NCI-H526 treated with DMSO at 0.1 percent for 48 hours (cell line): ENCODE results near the gene ARHGEF7.
"Not testable (repeated sequence)": the region's sequence is repeated elsewhere in the genome, so short reads cannot be mapped to it uniquely, and the experiment has no call there.

Experiments
- DNase-seq: peaks from one replicate; lab custom pipeline; 2025; lab: John Stamatoyannopoulos, UW

ARHGEF7 gene

DNA sequence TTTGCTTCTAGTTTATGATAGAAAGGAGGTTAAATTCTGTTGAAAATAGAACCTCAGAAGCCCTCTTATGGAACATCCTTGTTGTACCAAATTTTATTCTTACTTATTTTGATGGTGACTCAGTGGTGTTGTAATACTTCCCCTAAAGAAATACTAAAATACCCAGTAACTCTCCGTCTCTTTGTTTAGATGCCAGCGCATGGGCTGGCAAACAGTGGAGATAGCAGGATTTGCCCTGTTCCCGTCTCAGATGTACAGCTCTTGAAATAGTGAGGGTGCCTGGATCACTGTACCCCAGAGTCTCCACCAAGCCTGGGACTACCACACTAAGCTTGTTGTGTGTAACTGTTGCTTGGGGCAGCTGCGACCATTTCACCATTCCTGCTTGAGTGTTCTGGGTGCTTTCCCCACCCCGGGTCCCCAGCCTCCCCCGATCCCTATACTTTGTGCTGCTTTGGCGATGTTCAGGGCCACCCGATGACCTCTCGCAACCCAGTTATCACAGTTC, 138.3 kb downstream of the ARHGEF7 start:
- DNase-seq: no peak

DNA sequence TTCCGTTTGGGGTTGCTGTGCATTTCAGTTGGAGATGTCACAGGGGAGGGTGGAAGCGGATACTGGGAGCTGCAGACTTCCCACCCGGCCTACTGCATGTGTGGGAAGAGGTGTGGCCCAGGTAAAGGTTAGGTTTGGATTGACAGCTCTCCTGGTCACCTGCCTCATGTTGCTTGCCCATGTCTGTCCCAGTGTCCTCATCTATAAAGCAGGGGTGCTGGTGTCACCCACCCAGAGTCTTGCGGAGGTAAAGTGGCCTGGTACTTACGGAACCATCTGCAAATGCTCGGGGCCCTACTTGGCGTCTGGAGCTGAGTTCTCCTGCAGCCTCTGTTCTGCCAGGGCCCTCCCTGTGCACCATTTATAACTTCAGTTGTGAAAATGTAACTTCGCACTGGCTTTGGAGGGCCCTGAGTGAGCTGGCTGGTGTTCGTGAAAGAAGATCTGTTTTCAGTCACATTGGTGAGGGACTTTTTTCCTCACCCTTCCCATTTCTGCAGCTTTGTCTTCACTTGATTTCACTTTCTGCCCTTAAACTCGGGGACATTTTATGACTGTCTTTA, 140.2 kb downstream of the ARHGEF7 start:
- DNase-seq: no peak

DNA sequence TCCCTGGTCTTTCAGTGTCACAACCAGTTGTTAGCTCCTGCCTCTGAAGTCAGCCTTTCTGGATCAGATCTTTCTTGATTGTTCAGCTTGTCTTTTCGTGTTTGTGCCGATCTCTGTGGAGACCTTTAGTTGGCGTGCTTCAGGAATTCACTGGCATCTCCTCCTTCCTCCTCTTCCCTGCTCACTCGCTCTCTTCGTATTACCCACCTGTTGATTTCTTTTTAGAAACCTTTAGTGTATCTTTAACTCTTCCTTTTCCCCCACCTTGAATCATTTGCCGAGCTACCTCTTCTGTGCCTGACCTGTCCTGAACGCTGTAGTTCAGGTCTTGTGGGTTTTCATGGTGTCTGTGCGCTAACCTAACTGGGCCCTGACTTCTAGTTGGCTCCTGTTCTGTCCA, 141.3 kb downstream of the ARHGEF7 start:
- no peak for DNase-seq

DNA sequence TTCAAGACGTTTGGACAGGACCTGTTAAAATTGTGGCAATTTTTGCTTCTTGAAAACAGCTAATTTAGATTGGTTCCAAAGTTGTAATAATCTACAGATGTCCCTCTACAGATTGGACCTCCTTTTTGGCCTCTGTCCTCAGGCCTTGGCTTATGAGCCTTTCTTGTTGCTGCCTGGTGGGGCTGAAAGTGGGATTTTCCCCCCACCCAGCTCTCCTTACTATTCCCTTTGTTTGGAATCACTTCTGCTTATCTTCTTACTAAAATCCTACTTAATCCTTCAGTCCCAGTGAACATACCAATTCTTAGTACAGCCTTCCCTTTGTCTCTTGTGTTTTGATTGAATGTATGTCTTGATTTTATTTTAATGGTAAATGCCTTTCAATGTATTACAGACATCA, 141.8 kb downstream of the ARHGEF7 start:
- no peak for DNase-seq

DNA sequence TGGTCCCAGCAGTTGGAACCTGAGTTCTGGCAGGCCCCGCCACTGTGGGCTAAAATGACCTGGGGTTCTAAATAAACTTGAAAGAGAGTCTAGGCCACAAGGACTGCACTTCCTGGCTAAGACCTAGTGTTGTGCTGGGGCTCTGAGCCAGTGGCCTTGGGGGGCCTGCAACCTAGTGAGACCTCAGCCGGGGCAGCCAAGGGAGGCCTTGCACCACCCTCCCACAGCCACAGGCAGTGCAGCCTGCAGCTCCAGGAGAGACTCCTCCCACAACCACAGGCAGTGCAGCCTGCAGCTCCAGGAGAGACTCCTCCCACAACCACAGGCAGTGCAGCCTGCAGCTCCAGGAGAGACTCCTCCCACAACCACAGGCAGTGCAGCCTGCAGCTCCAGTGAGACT, 142.8 kb downstream of the ARHGEF7 start:
- not testable (repeated sequence) for DNase-seq

DNA sequence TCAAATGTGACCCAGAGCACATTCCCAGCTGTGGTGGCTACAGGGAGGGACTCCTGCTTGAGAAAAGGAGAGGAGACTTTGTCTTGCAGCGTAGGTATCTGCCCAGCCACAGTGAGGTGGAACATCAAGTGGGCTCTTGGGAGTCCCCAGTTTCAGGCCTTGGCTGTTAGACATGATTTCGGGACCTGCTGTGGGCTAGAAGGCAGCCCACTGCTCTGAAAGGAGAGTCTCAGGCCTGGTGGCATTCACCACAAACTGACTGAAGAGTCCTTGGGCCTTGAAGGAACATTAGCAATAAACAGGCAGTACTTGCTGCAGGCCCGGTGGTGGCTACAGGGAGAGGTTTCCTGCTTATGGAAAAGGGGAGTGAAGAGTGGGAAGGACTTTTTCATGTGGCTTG, 143.5 kb downstream of the ARHGEF7 start:
- no peak for DNase-seq

DNA sequence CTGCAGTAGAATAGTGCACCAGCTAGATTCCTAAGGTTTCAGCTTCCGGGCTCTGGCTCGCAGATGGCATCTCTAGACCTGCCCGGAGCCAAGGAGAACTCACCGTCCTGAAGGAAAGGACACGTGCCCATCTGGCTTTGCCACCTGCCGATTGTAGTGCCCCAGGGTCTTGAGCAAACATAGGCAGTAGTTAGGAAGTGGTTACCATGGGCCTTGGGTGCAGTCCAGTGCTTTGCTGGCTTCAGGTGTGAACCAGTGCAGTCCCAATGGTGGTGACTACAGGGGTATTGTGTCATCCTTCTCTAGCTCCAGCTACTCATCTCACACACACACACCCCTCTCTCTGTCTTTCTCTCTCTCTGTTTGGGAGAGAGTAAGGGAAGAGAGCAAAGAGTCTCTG, 143.9 kb downstream of the ARHGEF7 start:
- no peak for DNase-seq

DNA sequence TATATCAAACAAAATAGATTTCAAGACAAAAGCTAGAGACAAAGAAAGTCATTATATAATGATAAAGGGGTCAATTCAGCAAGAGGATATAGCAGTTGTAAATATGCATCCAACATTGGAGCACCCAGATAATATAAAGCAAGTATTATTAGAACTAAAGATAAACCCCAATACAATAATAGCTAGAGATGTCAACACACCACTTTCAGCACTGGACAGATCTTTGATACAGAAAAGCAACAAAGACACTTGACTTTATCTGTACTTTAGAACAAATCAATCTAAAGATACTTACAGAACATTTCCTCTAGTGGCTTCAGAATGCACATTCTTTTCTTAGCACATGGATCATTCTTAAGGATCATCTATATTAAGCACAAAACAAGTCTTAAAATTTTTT, 146.2 kb downstream of the ARHGEF7 start:
- no peak for DNase-seq

DNA sequence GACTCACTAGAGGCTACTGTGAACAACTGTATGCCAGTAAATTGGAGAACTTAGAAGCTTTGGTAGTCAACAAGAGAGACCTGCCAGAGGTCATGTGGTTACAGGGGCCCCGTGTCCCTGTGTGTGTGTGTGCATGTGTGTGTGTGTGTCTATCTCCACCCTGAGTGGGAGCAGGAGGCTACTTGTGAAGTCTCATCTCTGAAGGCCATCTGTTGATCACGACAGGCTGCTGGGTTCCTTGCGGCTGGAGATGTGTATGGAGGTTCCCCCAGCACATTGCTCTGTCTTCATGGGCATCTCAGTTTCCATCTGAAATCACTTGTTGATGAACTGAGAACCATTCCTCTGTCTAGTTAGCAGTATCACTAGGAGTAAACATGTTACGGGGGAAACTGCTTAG, 147.2 kb downstream of the ARHGEF7 start:
- no peak for DNase-seq

DNA sequence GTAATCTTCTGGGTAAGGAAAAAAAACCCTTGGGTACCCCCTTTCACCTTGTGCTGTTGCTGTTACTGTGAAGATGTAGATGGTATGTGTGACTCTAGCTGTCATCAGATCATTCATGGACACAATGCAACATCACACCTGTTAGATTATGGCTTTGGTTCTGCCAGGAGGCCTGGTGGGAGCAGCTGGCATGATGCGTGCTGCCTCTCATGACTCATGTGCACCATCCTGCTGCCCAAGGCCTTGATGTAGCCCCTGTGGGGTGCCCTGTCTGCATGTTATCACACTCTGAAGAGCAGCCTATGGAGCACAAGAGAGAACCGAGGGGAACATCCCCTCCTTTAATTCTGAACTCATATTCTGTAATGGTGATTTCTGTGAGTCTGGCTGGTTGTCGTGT, 147.6 kb downstream of the ARHGEF7 start:
- no peak for DNase-seq

DNA sequence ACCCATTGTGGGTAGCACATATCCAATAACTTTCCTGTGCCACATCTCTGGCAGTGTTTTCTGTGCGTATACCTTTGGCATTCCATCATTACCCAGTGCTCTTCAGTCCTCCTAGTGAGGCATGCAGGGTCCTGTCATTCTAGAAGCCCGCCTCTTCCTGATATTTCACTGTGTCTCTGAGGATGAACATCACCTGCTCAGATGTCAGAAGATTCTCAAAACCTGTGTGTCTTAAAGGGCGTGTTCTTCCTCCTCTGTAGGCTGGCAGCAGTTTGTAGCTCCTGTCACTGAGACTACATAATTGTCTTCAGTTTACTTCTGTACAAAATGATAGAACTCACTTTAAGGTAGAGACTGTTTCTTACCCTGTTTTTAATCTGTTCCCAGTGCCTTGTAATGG, 148.5 kb downstream of the ARHGEF7 start:
- DNase-seq: no peak

DNA sequence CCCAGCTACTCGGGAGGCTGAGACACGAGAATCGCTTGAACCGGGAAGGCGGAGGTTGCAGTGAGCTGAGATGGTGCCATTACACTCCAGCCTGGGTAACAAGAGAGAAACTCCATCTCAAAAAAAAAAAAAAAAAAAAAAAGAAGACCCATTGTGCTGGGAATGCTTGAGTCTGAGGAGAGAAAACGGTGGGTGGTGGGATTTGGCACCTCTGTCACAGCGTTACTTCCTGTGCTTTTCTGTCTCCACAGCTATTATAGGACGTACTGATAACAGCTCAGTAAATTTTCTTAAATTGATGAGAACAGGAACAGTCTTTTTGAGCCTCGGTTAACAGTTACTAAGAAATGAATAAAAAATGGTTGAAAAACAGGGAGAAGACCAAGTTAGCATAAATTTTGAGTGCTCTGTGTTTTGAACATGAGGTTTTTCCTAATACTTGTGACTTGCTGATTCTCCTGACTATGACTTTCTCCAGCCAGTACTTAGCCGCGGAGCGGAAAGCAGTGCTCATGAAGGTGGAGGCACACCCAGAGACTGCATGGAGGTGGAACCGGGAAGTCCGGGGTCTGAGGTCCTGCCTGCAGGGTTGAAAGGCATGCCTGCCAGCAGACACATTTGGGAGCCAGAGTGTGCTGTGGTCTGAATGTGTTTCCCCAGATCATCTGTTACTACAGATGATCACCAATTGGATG, 150.0 kb downstream of the ARHGEF7 start:
- no peak for DNase-seq

DNA sequence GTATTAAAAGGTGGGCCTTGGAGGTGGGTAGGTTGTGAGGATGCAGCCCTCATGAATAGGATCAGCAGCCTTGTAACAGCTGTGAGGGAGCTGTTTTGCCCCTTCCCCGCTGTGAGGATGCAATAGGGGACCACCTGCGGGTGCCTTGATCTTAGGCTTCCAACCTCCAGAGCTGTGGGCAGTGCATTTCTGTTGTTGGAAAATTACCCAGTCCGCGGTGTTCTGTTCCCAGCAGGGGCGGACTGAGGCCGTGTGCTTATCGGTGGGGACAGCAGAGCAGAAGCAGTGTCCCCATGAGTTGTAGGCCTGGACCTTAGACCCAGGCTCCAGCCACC, 150.6 kb downstream of the ARHGEF7 start:
- DNase-seq: no peak

DNA sequence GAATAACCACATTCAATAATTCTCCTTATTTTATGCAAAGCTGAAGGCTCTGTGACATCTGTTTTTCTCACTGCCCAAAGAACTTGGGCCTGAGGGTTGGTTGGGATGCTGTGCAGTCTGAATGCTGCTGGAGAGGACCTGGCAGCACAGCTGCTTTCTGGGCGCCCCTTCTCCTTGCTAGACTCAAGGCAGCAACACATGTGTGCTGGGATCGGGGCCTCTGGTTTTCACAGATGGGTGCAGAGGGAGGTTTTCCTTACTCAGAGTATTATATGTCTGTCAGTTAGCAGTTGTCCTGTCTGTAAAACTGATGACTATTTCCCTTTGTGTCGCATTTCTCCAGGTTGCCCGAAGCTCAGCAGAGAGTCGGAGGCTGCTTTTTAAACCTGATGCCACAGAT, 152.1 kb downstream of the ARHGEF7 start:
- no peak for DNase-seq

DNA sequence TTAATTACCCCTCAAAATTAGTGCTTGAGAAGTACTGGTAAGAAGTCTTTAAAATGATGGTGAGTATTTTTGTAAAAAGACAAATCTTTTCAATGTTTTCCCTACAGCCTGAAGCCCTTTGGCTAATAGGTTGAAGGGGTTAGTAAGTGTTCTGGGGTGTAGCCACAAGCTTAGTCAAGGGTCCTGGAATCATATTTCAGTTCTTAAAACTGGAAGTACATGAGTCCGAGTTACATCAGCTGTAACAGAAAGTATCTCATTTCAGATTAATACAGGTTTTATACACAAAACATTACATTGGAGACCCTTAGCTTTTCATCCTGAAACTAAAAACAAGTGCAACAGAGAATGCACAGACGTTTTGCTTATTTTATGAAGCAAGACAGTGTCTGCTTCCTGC, 152.7 kb downstream of the ARHGEF7 start:
- no peak for DNase-seq

DNA sequence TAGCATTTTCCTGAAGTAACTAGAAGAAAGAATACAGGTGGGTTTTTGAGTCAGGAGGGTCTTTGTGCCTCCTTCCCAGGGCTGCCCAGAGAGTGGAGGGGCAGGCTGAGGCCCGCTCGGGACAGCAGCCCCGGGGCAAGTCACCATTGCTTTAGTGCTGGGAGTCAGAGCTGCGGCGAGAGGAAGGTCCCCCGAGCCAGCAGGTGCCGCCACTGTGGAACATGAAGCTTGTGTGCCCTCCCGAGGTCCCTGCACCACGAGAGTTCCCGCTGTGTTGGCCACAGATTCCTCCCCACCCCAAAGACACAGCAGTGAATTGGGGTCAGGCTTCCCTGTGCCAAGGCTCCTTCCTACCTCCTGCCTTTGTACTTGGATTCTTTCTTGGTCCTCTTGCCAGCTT, 154.4 kb downstream of the ARHGEF7 start:
- DNase-seq: no peak

DNA sequence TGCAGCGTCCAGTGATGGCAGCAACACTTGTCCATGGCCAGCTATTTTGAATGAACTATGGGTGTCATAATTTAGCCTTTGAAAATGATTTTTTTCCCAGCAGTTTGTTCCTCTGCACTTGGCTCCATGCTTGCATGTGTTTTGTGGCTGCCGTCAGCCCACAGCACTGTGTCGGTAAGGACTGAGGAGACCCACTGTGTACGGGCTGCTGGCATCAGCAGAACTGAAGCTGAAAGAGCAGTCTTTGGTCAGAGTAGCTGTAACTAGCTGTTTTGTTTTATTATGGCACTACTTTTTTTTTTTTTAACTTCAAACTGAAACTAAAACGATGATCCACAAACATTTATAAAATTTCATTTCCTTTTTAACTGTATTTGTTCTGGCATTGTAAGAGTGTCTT, 155.0 kb downstream of the ARHGEF7 start:
- no peak for DNase-seq

DNA sequence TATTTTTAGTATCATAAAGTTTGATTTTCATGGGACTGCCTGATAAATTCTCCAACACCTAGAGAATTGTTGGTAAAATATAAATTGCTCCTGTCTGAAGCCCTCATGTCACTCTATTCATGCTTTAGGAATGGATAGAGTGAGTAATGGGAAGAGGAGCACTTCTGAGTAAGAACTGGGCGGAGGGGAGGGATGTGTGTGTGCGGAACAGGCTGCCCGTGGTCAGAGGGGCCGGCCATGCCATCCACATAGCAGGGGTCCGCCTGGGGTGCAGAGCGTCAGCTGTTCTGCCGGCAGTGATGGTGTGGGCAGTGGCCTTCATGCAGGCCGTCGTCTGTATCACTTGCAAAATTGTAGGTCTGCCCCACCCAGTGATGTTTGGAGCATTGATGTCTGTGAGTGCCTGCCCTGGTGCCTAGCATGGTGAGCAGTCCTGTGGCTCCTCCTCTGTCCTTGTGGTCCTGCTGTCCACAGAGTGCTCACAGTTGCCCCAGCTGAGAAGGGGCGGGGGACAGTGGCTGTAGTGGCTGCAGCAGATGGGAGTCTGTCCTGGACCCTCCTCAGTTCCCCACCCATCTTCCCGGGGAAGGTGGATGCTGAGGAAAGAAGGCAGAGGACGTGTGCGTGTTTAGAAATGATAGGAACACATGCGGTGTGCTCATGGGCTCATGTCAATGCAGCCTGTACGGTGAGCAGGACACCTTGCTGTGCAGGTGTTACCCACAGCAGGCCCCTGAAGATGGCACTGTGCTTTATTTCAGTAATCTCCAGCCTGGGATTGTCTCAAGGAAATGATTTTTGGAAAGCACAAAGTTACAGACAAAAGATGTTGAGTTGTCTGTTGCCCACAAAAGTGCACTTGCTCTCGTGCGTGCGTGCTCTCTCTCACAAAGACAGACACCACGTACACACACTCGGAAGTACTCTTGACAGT, 155.9 kb downstream of the ARHGEF7 start:
- no peak for DNase-seq

DNA sequence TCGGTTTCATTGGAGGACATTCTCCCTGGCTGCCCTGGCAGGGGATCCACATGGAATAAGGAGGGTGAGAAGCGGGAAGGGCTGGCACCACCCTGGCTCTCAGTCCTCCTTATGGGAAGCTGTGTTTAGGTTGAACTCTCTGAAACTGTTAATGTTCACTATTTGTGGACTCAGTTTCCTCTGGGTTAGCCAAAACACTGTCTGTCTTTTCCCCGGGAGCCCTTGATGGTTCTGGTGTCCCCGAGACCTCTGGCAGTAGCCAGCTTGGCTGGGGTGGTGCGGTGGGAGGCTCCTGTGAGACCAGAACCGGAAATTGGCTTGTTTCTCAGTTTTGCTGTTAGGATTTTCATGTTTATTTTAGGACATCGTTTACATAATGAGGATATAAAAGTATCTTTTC, 157.0 kb downstream of the ARHGEF7 start:
- no peak for DNase-seq

DNA sequence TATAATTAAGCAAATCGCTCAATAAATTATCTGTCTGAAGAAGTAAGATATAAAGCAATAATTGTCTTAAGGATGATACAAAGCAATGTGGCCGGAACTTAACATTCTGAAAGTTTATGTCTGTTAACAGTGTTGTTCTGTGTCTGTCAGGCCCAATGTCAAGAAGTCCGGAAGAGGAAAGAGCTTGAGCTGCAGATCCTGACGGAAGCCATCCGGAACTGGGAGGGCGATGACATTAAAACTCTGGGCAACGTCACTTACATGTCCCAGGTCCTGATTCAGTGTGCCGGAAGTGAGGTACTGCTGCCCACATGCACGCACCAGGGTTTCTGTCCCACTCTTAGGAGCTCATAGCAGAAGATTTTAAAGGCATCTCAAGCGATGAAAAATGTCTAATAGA, 160.3 kb downstream of the ARHGEF7 start:
- DNase-seq: no peak

DNA sequence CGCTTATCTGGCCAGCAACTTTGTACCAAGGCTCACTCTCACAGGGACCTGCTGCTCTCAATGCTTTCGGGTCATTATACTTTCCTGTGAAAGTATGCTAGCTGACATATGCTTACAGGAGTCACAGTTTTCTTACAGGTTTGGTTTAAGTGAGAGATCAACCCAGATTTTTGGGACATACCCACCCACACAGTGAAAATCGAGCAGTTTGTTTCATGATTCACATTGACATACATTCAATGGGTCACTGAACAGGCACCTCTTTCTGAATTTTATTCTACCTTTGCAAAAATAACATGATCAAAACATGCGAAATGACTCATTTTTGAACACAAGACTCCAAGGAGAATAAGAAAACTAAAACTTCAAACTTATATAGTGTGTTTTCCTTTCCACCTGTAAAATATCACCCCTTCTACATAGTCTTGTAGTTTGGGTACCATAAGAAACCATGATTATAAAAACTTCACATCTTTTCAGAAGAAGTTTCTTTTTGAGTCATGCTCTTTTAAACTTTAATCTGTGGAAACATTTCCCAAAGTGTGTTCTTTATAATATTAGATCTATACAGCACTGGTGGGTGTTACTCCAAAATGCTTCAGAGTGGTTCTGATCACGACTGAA, 161.0 kb downstream of the ARHGEF7 start:
- no peak for DNase-seq

DNA sequence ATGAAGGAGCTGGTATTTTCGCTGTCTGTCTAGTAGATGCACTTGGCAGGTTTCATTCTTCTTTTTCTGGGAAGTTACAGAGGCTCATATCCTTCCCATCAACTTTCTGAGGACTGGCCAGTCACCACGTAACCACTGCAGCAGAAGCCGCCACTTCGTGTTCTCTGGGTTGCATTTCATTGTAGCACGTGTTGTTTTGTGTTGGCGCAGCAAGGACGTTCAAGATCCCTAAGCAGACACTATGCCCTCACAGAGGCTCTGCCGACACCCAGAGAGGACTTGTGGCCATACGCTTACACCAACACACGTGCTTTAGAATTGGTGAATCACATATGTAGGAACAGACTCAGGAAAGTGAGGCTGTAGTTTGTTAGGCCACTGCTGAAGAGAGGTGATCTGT, 163.1 kb downstream of the ARHGEF7 start:
- DNase-seq: no peak
